GM08714 (cell line): ENCODE data around the gene MEI4.

Source experiments
- H3K4me3 ChIP-seq: fragments of 200-500 bp; sonication (Bioruptor generic); 2 replicates; pipeline ENCODE4 v1.5.1; 2014; ENCODE audit warnings: mild to moderate bottlenecking, low read length, inconsistent platforms
- ZNF274 ChIP-seq: IDR thresholded peaks from 2 replicates; pipeline ENCODE4 v1.6.1; 2012; ENCODE audit warnings: mild to moderate bottlenecking, low read depth, low read length

MEI4 gene

DNA sequence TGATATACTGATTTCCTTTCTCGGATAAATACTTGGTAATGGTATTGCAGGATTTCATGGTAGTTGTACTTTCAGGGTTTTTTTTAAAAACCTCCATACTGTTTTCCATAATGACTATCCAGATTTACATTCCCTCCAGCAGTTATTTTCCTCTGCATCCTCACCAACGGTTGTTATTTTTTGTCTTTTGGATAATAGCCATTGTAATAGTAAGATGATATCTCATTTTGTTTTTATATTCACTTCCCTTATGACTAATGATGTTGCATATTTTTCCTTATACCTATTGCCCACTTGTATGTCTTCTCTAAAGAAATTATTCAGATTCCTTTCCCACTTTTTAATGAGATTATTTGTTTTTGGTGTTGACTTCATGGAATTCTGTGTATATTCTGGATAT is 231.0 kb downstream of the MEI4 start:
- no peak for TF ChIP-seq ZNF274

DNA sequence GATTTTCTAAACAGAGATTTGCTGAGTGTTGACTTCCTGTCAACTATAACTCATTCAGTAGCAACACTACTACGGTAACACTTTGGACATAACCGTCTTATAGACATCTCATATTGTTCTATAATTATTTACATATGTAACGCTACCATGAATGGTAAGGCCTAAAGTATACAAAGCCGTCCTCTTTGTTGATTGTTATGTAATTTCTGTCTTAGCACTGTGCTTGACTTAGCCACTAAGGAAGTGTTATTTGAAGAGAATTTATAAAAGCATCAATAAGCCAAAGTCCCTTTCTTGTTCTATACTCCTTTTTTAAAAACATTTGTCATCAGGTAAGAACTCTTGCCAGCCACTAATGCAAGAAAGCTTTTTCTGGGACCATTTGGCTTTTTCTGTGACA is 240.6 kb downstream of the MEI4 start:
- H3K4me3 ChIP-seq: no peak overlapping the region
- no peak for TF ChIP-seq ZNF274

More for the DNA sequence above, 231.0 kb downstream of the MEI4 start:
- no peak overlapping the region for H3K4me3 ChIP-seq

DNA sequence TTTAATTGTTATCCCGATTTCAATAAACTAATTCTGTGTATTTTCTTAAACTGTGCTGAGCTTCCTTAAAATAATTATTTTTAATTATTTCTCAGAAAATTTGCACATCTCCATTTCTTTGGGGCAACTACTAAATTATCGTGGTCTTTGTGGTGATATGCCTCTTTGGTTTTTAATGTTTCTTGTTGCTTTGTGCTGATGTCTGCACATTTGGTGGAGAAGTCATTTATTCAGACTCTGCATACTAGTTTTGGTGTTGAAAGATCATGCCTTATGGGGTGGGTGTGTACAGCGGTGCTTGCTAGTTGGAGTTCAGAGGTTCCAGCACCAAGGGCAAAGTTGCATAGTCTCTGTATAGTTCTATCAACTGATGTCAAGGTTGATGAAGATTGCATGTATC is 253.2 kb downstream of the MEI4 start:
- no peak overlapping the region for H3K4me3 ChIP-seq
- no peak for TF ChIP-seq ZNF274

DNA sequence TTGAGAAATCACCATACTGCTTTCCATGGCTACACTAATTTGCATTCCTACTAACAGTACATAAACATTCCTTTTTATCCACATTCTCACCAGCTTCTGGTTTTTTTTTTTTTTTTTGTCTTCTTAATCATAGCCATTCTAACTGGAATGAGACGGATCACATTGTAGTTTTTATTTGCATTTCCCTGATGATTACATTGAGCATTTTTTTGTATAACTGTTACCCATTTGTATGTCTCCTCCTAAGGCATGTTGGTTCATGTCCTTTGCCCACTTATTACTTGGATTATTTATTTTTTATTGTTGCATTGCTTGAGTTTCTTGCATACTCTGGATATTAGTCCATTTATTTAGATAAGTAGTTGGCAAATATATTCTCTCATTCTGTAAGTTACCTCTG is 258.0 kb downstream of the MEI4 start:
- no peak overlapping the region for H3K4me3 ChIP-seq
- no peak for TF ChIP-seq ZNF274

DNA sequence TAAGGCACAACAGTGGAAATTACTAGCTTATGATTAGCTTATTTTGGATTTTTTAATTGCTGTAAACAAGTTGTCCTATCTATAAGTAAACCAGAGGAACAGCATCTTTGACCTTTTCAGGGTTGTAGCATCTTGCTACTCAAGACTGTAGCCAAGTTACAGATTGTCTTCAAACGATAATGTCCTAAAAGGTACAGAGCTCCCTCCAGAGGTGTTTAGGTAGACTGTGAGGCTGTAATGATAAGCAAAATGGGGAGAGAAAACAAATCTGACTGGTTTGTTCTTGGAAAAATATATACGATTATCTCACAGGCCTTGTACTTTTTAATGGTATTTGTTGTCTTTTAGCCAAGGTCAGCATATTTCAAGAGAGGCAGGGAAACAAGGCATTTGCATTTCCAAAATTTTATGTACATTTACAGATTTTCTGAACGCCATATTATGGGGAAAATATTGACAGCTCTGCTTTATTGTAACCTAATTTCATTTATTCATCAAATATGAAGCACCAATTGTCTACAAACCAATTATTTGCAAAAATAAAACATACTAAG is 273.4 kb downstream of the MEI4 start:
- H3K4me3 ChIP-seq: no peak overlapping the region
- no peak for TF ChIP-seq ZNF274

DNA sequence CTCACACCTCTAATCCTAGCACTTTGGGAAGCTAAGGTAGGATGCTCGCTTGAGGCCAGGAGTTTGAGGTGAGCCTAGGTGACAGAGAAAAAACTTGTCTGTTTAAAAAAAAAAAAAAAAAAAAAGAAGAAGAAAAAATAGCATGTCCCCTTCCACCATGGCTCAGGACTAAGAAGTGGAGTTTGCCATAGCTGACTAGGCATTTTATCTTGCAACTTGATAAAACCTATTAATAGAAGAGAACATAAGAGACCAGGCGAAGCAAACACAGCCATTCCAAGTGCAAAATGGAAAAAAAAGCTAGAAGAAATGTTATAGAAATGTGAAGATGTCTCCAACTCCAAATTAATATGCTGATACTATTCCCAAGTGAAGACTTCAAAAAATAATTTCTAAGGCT is 277.5 kb downstream of the MEI4 start:
- no peak for TF ChIP-seq ZNF274
- no peak overlapping the region for H3K4me3 ChIP-seq

DNA sequence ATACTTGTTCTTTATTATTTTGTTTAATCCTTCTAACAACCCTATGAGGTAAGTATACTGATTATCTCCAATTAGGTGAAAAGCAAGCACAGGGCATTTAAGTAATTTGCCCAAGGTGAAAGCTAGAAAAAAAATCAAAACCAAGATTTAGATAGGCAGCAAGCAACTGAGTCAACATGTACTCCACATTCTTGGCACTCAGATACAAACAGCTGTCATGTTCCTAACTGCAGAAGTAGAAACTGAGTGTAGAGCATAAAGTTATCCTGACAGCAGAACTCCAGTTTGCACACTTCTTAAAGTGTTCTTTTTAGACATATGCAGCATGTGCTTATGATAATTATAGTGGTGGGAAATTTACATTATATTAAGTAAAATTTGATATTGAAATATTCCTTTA is 278.1 kb downstream of the MEI4 start:
- no peak for TF ChIP-seq ZNF274
- no peak overlapping the region for H3K4me3 ChIP-seq

DNA sequence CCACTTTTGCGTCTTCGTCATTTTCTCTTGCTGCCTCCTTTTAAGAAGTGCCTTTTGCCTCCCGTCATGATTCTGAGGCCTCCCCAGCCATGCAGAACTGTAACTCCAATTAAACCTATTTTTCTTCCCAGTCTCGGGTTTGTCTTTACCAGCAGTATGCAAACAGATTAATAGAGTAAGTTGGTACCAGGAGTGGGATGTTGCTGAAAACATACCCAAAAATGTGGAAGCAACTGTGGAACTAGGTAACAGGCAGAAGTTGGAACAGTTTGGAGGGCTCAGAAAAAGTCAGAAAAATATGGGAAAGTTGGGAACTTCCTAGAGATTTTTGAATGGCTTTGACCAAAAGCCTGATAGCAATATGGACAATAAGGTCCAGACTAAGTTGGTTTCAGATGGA is 309.2 kb downstream of the MEI4 start:
- TF ChIP-seq ZNF274: no peak
- no peak overlapping the region for H3K4me3 ChIP-seq

DNA sequence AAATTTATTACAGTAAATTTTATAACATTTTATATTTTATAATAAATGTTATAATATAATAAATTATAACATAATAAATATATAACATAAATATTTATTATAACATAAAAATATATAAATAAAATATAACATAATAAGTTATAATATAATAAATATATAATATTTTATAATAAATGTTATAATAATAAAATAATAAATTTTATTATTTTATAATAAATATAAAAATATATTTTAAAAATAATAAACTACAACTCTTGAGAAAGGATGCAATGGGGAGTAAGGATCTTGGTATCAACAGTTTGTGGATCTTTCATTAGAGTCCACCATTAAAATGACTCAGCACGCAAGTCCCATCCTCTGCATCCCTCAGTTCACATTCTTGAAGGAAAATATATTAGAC is 312.6 kb downstream of the MEI4 start:
- H3K4me3 ChIP-seq: no peak overlapping the region
- TF ChIP-seq ZNF274: no peak

DNA sequence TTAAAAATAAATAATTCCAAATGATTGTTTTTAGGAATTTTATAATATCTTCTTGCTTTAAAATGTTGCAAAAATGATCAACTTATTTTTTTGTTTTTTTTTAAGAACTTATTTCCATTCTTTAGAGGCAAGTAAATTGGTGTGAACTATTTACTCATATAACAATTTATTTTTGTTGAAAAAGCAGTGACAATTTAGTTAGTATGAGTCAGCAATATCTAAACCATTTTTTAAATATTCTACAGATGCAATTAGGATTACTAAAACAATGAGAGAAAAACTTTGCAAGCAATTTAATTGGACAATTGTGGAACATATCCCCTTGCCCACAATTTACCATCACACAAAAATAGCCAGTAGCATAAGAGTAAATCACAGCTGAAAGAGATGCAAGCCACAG is 319.5 kb downstream of the MEI4 start:
- no peak for TF ChIP-seq ZNF274
- H3K4me3 ChIP-seq: no peak overlapping the region
